ENCODE results near the gene NTMT1. TPM values are rescaled to one million over a fixed set of nuclear protein-coding genes. Genes with fewer than 3 reads are reported as not detected.

Gene NTMT1
- total and polyA plus RNA-seq, 12 donors: 54.0 to 123 (median 61.9) TPM

- DNase-seq (peak; percentile 50 to 57), ATAC-seq (peak in 4 of 8 donors; percentile 3 to 6 (median 5))
- Histone ChIP-seq H3K27ac (peak overlapping the region; percentile 55 to 98 (median 94)), H3K4me3 (peak overlapping the region in 9 of 10 donors; percentile 41 to 77 (median 66)), H3K27me3 (no peaks in the 10 kb centered on the region), H3K36me3 (no peaks in the 10 kb centered on the region), H3K4me1 (peaks cover 32 to 51% (median 43%) of the 10 kb centered on the region in 9 donors), H3K9me3 (no peaks in the 10 kb centered on the region)
- 20 to 21% methylated on average over 22 to 26 of the region's 30 CpGs for WGBS, 2 donors
- intact Hi-C loops (cut with DNase I): loop anchor here (1.0 to 10.0 kb wide), 19 partner anchors 57 to 479 kb away; partner anchors contain the start of gene IER5L (in 1 of the 10)
- no peak for TF ChIP-seq CTCF (IDR thresholded peaks at IDR 0.05)
Measured at GRCh38 chr9:129609486-129610212, 16.3 kb upstream of the NTMT1 start.

GRCh38 chr9:129610213-129610472 lies 15.8 kb upstream of the NTMT1 start:
- TF ChIP-seq CTCF (IDR thresholded peaks at IDR 0.05): no peak
- DNase-seq (no peak), ATAC-seq (peak in 1 of 8 donors; percentile 1)
- peaks cover 32 to 51% (median 43%) of the 10 kb centered on the region in 9 donors for H3K4me1 ChIP-seq
- intact Hi-C loops (cut with DNase I): loop anchor here (1.0 to 10.0 kb wide), 10 partner anchors 205 to 479 kb away; no protein-coding TSS in a partner anchor
- H3K27ac ChIP-seq: peak overlapping the region; percentile 81 to 98 (median 94)
- peak overlapping the region; percentile 32 to 77 (median 64) for H3K4me3 ChIP-seq
- WGBS, 2 donors: 0 to 1% methylated on average over 20 to 24 of the region's 24 CpGs
- H3K27me3 ChIP-seq: no peaks in the 10 kb centered on the region
- H3K36me3 ChIP-seq: no peaks in the 10 kb centered on the region
- no peaks in the 10 kb centered on the region for H3K9me3 ChIP-seq

DNA sequence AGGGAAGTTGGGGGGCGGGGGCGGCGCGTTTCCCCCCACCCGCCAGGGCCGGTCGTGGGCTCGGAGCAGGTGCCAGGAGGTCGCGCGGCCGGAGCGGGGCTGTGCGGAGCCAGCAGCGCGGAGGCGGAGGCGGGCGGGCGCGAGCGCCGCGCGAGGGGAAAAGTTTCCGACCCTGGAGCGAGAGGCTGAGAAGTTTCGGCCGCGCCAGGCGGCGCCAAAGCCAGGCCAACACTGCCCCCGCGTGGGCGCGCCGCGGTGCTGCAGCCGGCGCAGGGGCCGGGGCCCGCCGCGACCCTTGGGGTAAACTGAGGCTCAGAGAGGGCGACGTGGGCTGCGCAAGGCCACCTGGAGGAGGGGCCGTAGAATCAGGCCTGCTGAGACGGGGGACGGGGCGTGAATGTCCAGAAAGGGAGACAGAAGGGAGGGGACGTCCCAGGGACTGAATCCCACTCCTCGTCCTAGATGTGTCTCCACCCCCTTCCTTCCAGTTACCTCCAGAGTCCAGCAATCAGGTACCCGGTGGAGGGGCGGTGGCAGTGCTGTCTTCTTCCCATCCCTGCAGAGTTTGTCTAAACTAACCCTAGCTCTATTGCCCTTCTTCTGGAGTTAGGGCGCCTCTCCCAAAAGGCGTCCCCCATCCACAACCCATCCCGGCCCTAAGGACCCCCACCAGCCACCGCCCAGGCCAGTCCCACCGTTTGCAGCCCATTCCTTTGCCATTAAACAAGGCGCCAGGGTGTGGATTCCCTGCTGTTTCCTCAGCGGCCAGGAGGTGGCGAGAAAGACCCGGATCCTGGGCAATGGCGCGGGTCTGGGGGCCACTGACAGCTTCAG lies 15.3 kb upstream of the NTMT1 start:
- WGBS, 2 donors: 0% methylated on average over 60 to 66 of the region's 66 CpGs
- intact Hi-C loops (cut with DNase I): loop anchor here (1.0 to 10.0 kb wide), 11 partner anchors 206 to 480 kb away; no protein-coding TSS in a partner anchor

More for the DNA sequence above, 15.3 kb upstream of the NTMT1 start:
- H3K27me3 ChIP-seq: no peaks in the 10 kb centered on the region
- H3K4me3 ChIP-seq: peak overlapping the region; percentile 32 to 77 (median 64)
- H3K9me3 ChIP-seq: no peaks in the 10 kb centered on the region
- DNase-seq (peak; percentile 79 to 87), ATAC-seq (peak; percentile 28 to 75 (median 48))
- peak; percentile 74 to 99 (median 87) for TF ChIP-seq CTCF (IDR thresholded peaks at IDR 0.05)
- H3K27ac ChIP-seq: peak overlapping the region; percentile 81 to 98 (median 94)
- H3K4me1 ChIP-seq: peaks cover 32 to 51% (median 43%) of the 10 kb centered on the region in 9 donors
- H3K36me3 ChIP-seq: no peaks in the 10 kb centered on the region
